ENCODE data around the gene NEK10.

NEK10 gene

GRCh38 chr3:27085829-27086730, 283.1 kb downstream of the NEK10 start:
- 89 to 95% methylated on average over 2 to 3 of the region's 5 CpGs for WGBS, 2 experiments (ENCODE audit: insufficient coverage in 2 of 2)
- no peaks in the 10 kb centered on the region for H3K4me1 ChIP-seq (ENCODE audit: control insufficient read depth, insufficient read depth, low read length, poor library complexity, severe bottlenecking)
- no peaks in the 10 kb centered on the region for H3K9me3 ChIP-seq (ENCODE audit: control insufficient read depth, low read length)

GRCh38 chr3:27081992-27082607, 287.1 kb downstream of the NEK10 start:
- Histone ChIP-seq H3K4me3 (ENCODE audit: extremely low read depth, insufficient read depth, low read length, poor library complexity, severe bottlenecking) (no peak overlapping the region), H3K9me3 (ENCODE audit: control insufficient read depth, low read length) (no peaks in the 10 kb centered on the region), H3K27ac (ENCODE audit: low read depth, low read length, severe bottlenecking) (no peak overlapping the region), H3K36me3 (ENCODE audit: control insufficient read depth, insufficient read depth, low read length) (no peaks in the 10 kb centered on the region), H3K4me1 (ENCODE audit: control insufficient read depth, insufficient read depth, low read length, poor library complexity, severe bottlenecking) (no peaks in the 10 kb centered on the region)
- WGBS, 2 experiments (ENCODE audit: insufficient coverage in 2 of 2) = no CpG with 5 or more reads among the region's 2 CpGs

More at GRCh38 chr3:27085829-27086730, 283.1 kb downstream of the NEK10 start:
- Histone ChIP-seq H3K4me3 (ENCODE audit: extremely low read depth, insufficient read depth, low read length, poor library complexity, severe bottlenecking) (no peak overlapping the region), H3K27ac (ENCODE audit: low read depth, low read length, severe bottlenecking) (no peak overlapping the region), H3K36me3 (ENCODE audit: control insufficient read depth, insufficient read depth, low read length) (no peaks in the 10 kb centered on the region)

GRCh38 chr3:27081566-27081965, 287.6 kb downstream of the NEK10 start:
- H3K27ac ChIP-seq (ENCODE audit: low read depth, low read length, severe bottlenecking) = no peak overlapping the region
- no peaks in the 10 kb centered on the region for H3K9me3 ChIP-seq (ENCODE audit: control insufficient read depth, low read length)
- WGBS, 2 experiments (ENCODE audit: insufficient coverage in 2 of 2) = 83 to 97% methylated on average over 4 to 5 of the region's 5 CpGs
- H3K4me3 ChIP-seq (ENCODE audit: extremely low read depth, insufficient read depth, low read length, poor library complexity, severe bottlenecking) = no peak overlapping the region
- no peaks in the 10 kb centered on the region for H3K36me3 ChIP-seq (ENCODE audit: control insufficient read depth, insufficient read depth, low read length)
- H3K4me1 ChIP-seq (ENCODE audit: control insufficient read depth, insufficient read depth, low read length, poor library complexity, severe bottlenecking) = no peaks in the 10 kb centered on the region

GRCh38 chr3:27080258-27080525, 289.0 kb downstream of the NEK10 start:
- Histone ChIP-seq H3K36me3 (ENCODE audit: control insufficient read depth, insufficient read depth, low read length) (no peaks in the 10 kb centered on the region), H3K9me3 (ENCODE audit: control insufficient read depth, low read length) (no peaks in the 10 kb centered on the region), H3K27ac (ENCODE audit: low read depth, low read length, severe bottlenecking) (no peak overlapping the region), H3K4me3 (ENCODE audit: extremely low read depth, insufficient read depth, low read length, poor library complexity, severe bottlenecking) (no peak overlapping the region), H3K4me1 (ENCODE audit: control insufficient read depth, insufficient read depth, low read length, poor library complexity, severe bottlenecking) (no peaks in the 10 kb centered on the region)
- WGBS, 2 experiments (ENCODE audit: insufficient coverage in 2 of 2) = 100% methylated on average over 2 of the region's 2 CpGs

- no peak overlapping the region for H3K4me3 ChIP-seq (ENCODE audit: extremely low read depth, insufficient read depth, low read length, poor library complexity, severe bottlenecking)
- no peaks in the 10 kb centered on the region for H3K4me1 ChIP-seq (ENCODE audit: control insufficient read depth, insufficient read depth, low read length, poor library complexity, severe bottlenecking)
- no peaks in the 10 kb centered on the region for H3K36me3 ChIP-seq (ENCODE audit: control insufficient read depth, insufficient read depth, low read length)
- 89 to 100% methylated on average over 1 to 2 of the region's 5 CpGs for WGBS, 2 experiments (ENCODE audit: insufficient coverage in 2 of 2)
- H3K9me3 ChIP-seq (ENCODE audit: control insufficient read depth, low read length) = no peaks in the 10 kb centered on the region
- no peak overlapping the region for H3K27ac ChIP-seq (ENCODE audit: low read depth, low read length, severe bottlenecking)
Measured at GRCh38 chr3:27079427-27080257, 289.5 kb downstream of the NEK10 start.

GRCh38 chr3:27078246-27078913, 290.8 kb downstream of the NEK10 start:
- Histone ChIP-seq H3K9me3 (ENCODE audit: control insufficient read depth, low read length) (no peaks in the 10 kb centered on the region), H3K36me3 (ENCODE audit: control insufficient read depth, insufficient read depth, low read length) (no peaks in the 10 kb centered on the region), H3K4me3 (ENCODE audit: extremely low read depth, insufficient read depth, low read length, poor library complexity, severe bottlenecking) (no peak overlapping the region), H3K4me1 (ENCODE audit: control insufficient read depth, insufficient read depth, low read length, poor library complexity, severe bottlenecking) (no peaks in the 10 kb centered on the region), H3K27ac (ENCODE audit: low read depth, low read length, severe bottlenecking) (no peak overlapping the region)
- WGBS, 2 experiments (ENCODE audit: insufficient coverage in 2 of 2) = 40 to 60% methylated on average over 1 to 2 of the region's 5 CpGs

- 86 to 100% methylated on average over 1 to 2 of the region's 6 CpGs for WGBS, 2 experiments (ENCODE audit: insufficient coverage in 2 of 2)
- H3K4me3 ChIP-seq (ENCODE audit: extremely low read depth, insufficient read depth, low read length, poor library complexity, severe bottlenecking) = no peak overlapping the region
- H3K36me3 ChIP-seq (ENCODE audit: control insufficient read depth, insufficient read depth, low read length) = no peaks in the 10 kb centered on the region
- no peaks in the 10 kb centered on the region for H3K4me1 ChIP-seq (ENCODE audit: control insufficient read depth, insufficient read depth, low read length, poor library complexity, severe bottlenecking)
- H3K27ac ChIP-seq (ENCODE audit: low read depth, low read length, severe bottlenecking) = peak overlapping the region; percentile 23
- no peaks in the 10 kb centered on the region for H3K9me3 ChIP-seq (ENCODE audit: control insufficient read depth, low read length)
Measured at GRCh38 chr3:27076815-27077630, 292.2 kb downstream of the NEK10 start.

GRCh38 chr3:27074914-27075313, 294.3 kb downstream of the NEK10 start:
- no peak overlapping the region for H3K4me3 ChIP-seq (ENCODE audit: extremely low read depth, insufficient read depth, low read length, poor library complexity, severe bottlenecking)
- no peaks in the 10 kb centered on the region for H3K9me3 ChIP-seq (ENCODE audit: control insufficient read depth, low read length)
- no peak overlapping the region for H3K27ac ChIP-seq (ENCODE audit: low read depth, low read length, severe bottlenecking)
- no peaks in the 10 kb centered on the region for H3K36me3 ChIP-seq (ENCODE audit: control insufficient read depth, insufficient read depth, low read length)
- no peaks in the 10 kb centered on the region for H3K4me1 ChIP-seq (ENCODE audit: control insufficient read depth, insufficient read depth, low read length, poor library complexity, severe bottlenecking)
- WGBS, 2 experiments (ENCODE audit: insufficient coverage in 2 of 2) = 90 to 96% methylated on average over 3 of the region's 3 CpGs

GRCh38 chr3:27073912-27074311, 295.3 kb downstream of the NEK10 start:
- Histone ChIP-seq H3K4me1 (ENCODE audit: control insufficient read depth, insufficient read depth, low read length, poor library complexity, severe bottlenecking) (no peaks in the 10 kb centered on the region), H3K4me3 (ENCODE audit: extremely low read depth, insufficient read depth, low read length, poor library complexity, severe bottlenecking) (no peak overlapping the region), H3K27ac (ENCODE audit: low read depth, low read length, severe bottlenecking) (no peak overlapping the region), H3K36me3 (ENCODE audit: control insufficient read depth, insufficient read depth, low read length) (no peaks in the 10 kb centered on the region), H3K9me3 (ENCODE audit: control insufficient read depth, low read length) (no peaks in the 10 kb centered on the region)
- 90 to 100% methylated on average over 1 to 2 of the region's 3 CpGs for WGBS, 2 experiments (ENCODE audit: insufficient coverage in 2 of 2)
